ENCODE measurements around the gene C17orf58.

The C17orf58 gene

DNA sequence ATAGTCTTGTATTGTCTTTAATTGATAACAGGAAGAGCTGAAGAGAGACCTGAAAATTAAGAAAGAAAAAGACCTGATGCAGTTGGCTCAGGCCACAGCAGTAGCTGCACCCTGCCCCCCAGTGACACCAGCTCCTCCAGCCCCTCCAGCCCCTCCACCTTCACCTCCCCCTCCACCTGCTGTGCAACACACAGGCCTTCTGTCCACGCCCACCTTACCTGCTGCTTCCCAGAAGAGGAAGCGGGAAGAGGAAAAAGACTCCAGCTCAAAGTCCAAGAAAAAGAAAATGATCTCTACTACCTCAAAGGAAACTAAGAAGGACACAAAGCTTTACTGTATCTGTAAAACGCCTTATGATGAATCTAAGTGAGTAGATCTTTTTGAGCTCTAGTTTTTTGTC is 36.8 kb downstream of the C17orf58 start:
- no peak for DNase-seq (ENCODE audit: low spot score)

- no peak for DNase-seq (ENCODE audit: low spot score)
Observed at GRCh38 chr17:67950945-67951344, 45.3 kb downstream of the C17orf58 start.

GRCh38 chr17:67947325-67947813 is 48.9 kb downstream of the C17orf58 start:
- no peak for DNase-seq (ENCODE audit: low spot score)

DNA sequence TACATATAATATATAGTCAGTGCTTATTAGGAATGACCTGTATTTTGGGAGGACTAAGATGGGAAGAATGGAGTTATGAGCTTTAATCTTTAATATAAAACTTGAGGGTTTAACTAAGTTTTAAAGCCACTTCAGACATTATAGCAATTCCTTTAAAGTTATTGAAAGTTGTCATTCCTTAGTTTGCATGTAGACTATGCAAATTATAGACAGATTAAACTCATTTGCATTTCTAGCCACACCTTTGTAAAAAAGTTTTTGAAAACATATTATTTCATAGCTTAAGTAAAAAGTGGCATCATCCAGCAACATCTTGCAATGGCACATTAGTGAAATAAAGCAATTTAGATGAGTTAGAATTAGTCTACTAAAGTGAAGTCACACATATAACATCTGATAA is 49.8 kb downstream of the C17orf58 start:
- no peak for DNase-seq (ENCODE audit: low spot score)

DNA sequence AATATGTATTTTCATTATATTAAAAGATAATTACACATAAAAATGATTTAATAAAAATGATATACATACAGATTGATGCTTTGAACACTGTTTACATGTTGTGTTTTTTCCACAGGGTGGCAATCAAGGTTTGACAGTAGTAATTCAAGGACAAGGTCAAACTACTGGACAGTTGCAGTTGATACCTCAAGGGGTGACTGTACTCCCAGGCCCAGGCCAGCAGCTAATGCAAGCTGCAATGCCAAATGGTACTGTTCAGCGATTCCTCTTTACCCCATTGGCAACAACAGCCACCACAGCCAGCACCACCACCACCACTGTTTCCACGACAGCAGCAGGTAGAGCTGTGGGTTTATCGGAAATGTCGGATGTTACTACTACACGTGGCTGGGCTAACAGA is 52.2 kb downstream of the C17orf58 start:
- no peak for DNase-seq (ENCODE audit: low spot score)

DNA sequence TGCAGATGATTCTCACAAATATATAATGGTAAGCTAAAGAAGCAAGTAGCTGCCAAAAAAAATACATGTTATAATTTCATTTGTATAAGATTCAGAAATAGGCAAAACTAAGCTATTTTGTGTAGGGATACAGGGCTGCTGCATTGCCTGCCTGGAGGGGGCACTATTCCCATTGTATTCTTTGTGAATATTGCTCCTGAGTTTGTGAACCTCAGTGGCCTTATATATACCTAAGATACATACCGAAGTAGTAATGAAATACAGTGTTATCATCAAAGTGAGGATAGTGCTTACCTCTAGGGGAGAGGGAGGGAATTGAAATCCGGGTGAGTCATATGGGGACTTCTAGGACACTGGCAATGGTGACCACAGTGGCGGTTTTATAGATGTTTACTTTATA is 53.5 kb downstream of the C17orf58 start:
- peak; percentile 41 for DNase-seq (ENCODE audit: low spot score)
